Stimulated activated naive CD8-positive, alpha-beta T cell treated with anti-CD3 and anti-CD28 coated beads, Interleukin-15, Interleukin-2, amounts not matched to agents 100 ng/mL and 50 ng/mL, for 24 hours (primary cell): ENCODE results near the gene INPP5A.

ENCODE experiments used
- H3K27ac Mint-ChIP-seq: one replicate; pipeline ENCODE4 v1.8.0; 2021; ENCODE audit warnings: mild to moderate bottlenecking, mixed read lengths
- H3K27me3 Mint-ChIP-seq: one replicate; pipeline ENCODE4 v1.8.0; 2021; ENCODE audit warnings: mixed read lengths
- H3K36me3 Mint-ChIP-seq: one replicate; pipeline ENCODE4 v1.8.0; 2021; ENCODE audit warnings: low read depth, mixed read lengths
- H3K4me1 Mint-ChIP-seq: one replicate; pipeline ENCODE4 v1.8.0; 2021; ENCODE audit warnings: low read depth, mixed read lengths
- H3K4me3 Mint-ChIP-seq: one replicate; pipeline ENCODE4 v1.8.0; 2021; ENCODE audit warnings: mild to moderate bottlenecking, mixed read lengths
- H3K9me3 Mint-ChIP-seq: one replicate; pipeline ENCODE4 v1.8.0; 2021; ENCODE audit warnings: mixed read lengths

INPP5A gene

GRCh38 chr10:132638130-132638515 is 100.5 kb downstream of the INPP5A start:
- H3K27me3 Mint-ChIP-seq: no peaks in the 10 kb centered on the region
- H3K27ac Mint-ChIP-seq: no peak overlapping the region
- H3K9me3 Mint-ChIP-seq: no peaks in the 10 kb centered on the region
- H3K36me3 Mint-ChIP-seq: no peaks in the 10 kb centered on the region
- peaks cover 32% of the 10 kb centered on the region for H3K4me1 Mint-ChIP-seq
- no peak overlapping the region for H3K4me3 Mint-ChIP-seq

GRCh38 chr10:132639470-132639869 is 101.9 kb downstream of the INPP5A start:
- Mint-ChIP-seq H3K4me1 (peaks cover 19% of the 10 kb centered on the region), H3K36me3 (no peaks in the 10 kb centered on the region), H3K27ac (no peak overlapping the region), H3K9me3 (no peaks in the 10 kb centered on the region), H3K4me3 (no peak overlapping the region), H3K27me3 (no peaks in the 10 kb centered on the region)

GRCh38 chr10:132640326-132641125 is 102.9 kb downstream of the INPP5A start:
- H3K4me3 Mint-ChIP-seq: no peak overlapping the region
- H3K27me3 Mint-ChIP-seq: no peaks in the 10 kb centered on the region
- H3K36me3 Mint-ChIP-seq: no peaks in the 10 kb centered on the region
- no peaks in the 10 kb centered on the region for H3K9me3 Mint-ChIP-seq
- peaks cover 14% of the 10 kb centered on the region for H3K4me1 Mint-ChIP-seq
- no peak overlapping the region for H3K27ac Mint-ChIP-seq

- Mint-ChIP-seq H3K4me1 (peaks cover 14% of the 10 kb centered on the region), H3K9me3 (no peaks in the 10 kb centered on the region), H3K27me3 (no peaks in the 10 kb centered on the region), H3K4me3 (no peak overlapping the region), H3K36me3 (no peaks in the 10 kb centered on the region), H3K27ac (no peak overlapping the region)
These were observed 103.8 kb downstream of the INPP5A start for GRCh38 chr10:132641401-132641800.

GRCh38 chr10:132641966-132642731 is 104.6 kb downstream of the INPP5A start:
- peaks cover 12% of the 10 kb centered on the region for H3K4me1 Mint-ChIP-seq
- H3K27me3 Mint-ChIP-seq: no peaks in the 10 kb centered on the region
- no peak overlapping the region for H3K27ac Mint-ChIP-seq
- H3K9me3 Mint-ChIP-seq: no peaks in the 10 kb centered on the region
- no peaks in the 10 kb centered on the region for H3K36me3 Mint-ChIP-seq
- H3K4me3 Mint-ChIP-seq: no peak overlapping the region

- no peak overlapping the region for H3K4me3 Mint-ChIP-seq
- H3K36me3 Mint-ChIP-seq: peaks cover 4% of the 10 kb centered on the region
- no peaks in the 10 kb centered on the region for H3K9me3 Mint-ChIP-seq
- H3K27me3 Mint-ChIP-seq: no peaks in the 10 kb centered on the region
- H3K27ac Mint-ChIP-seq: no peak overlapping the region
- H3K4me1 Mint-ChIP-seq: peaks cover 7% of the 10 kb centered on the region
These were observed 105.1 kb downstream of the INPP5A start for GRCh38 chr10:132642732-132643008.

GRCh38 chr10:132643709-132644526 is 106.3 kb downstream of the INPP5A start:
- Mint-ChIP-seq H3K4me1 (peaks cover 5% of the 10 kb centered on the region), H3K4me3 (no peak overlapping the region), H3K27me3 (no peaks in the 10 kb centered on the region), H3K36me3 (peaks cover 8% of the 10 kb centered on the region), H3K9me3 (no peaks in the 10 kb centered on the region), H3K27ac (no peak overlapping the region)

- Mint-ChIP-seq H3K9me3 (no peaks in the 10 kb centered on the region), H3K27me3 (no peaks in the 10 kb centered on the region), H3K36me3 (peaks cover 8% of the 10 kb centered on the region), H3K4me3 (no peak overlapping the region), H3K27ac (no peak overlapping the region), H3K4me1 (peaks cover 5% of the 10 kb centered on the region)
These were observed 107.1 kb downstream of the INPP5A start for GRCh38 chr10:132644527-132645246.

GRCh38 chr10:132645247-132645530 is 107.6 kb downstream of the INPP5A start:
- H3K27ac Mint-ChIP-seq: no peak overlapping the region
- H3K27me3 Mint-ChIP-seq: no peaks in the 10 kb centered on the region
- no peak overlapping the region for H3K4me3 Mint-ChIP-seq
- peaks cover 8% of the 10 kb centered on the region for H3K36me3 Mint-ChIP-seq
- no peaks in the 10 kb centered on the region for H3K9me3 Mint-ChIP-seq
- peaks cover 5% of the 10 kb centered on the region for H3K4me1 Mint-ChIP-seq

GRCh38 chr10:132645630-132646442 is 108.2 kb downstream of the INPP5A start:
- Mint-ChIP-seq H3K36me3 (peaks cover 8% of the 10 kb centered on the region), H3K27ac (no peak overlapping the region), H3K4me3 (no peak overlapping the region), H3K27me3 (no peaks in the 10 kb centered on the region), H3K9me3 (no peaks in the 10 kb centered on the region), H3K4me1 (peaks cover 5% of the 10 kb centered on the region)

- H3K4me3 Mint-ChIP-seq: no peak overlapping the region
- H3K9me3 Mint-ChIP-seq: no peaks in the 10 kb centered on the region
- H3K4me1 Mint-ChIP-seq: peaks cover under 1% of the 10 kb centered on the region
- no peaks in the 10 kb centered on the region for H3K27me3 Mint-ChIP-seq
- H3K36me3 Mint-ChIP-seq: peaks cover 8% of the 10 kb centered on the region
- no peak overlapping the region for H3K27ac Mint-ChIP-seq
These were observed 109.0 kb downstream of the INPP5A start for GRCh38 chr10:132646443-132647097.

GRCh38 chr10:132647424-132647823 is 109.8 kb downstream of the INPP5A start:
- no peak overlapping the region for H3K27ac Mint-ChIP-seq
- no peak overlapping the region for H3K4me3 Mint-ChIP-seq
- H3K9me3 Mint-ChIP-seq: no peaks in the 10 kb centered on the region
- H3K36me3 Mint-ChIP-seq: peaks cover 13% of the 10 kb centered on the region
- no peaks in the 10 kb centered on the region for H3K4me1 Mint-ChIP-seq
- H3K27me3 Mint-ChIP-seq: no peaks in the 10 kb centered on the region

GRCh38 chr10:132648072-132648850 is 110.7 kb downstream of the INPP5A start:
- Mint-ChIP-seq H3K27ac (no peak overlapping the region), H3K4me1 (no peaks in the 10 kb centered on the region), H3K4me3 (no peak overlapping the region), H3K27me3 (no peaks in the 10 kb centered on the region), H3K9me3 (no peaks in the 10 kb centered on the region), H3K36me3 (peaks cover 16% of the 10 kb centered on the region)
